ENCODE results near the gene HIPK3.

DNA sequence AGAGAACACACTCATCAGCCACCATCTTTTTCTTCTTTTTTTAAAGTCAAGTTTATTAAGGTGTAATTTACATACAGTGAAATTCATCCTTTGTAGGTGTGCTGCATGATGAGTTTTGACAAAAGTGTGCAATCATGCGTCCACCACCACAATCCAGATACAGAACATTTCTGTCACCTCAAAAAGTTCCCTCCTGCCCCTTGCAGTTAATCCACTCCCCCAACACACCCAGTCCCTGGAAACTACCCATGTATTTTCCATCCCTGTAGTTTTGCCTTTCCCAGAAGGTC lies 126.7 kb downstream of the HIPK3 start:
- TF ChIP-seq POLR2A (IDR thresholded peaks at IDR 0.05) (no peak), POLR2AphosphoS5 (IDR thresholded peaks at IDR 0.05) (no peak), EP300 (IDR thresholded peaks at IDR 0.05) (no peak)
- TF ChIP-seq, protein P1, sequence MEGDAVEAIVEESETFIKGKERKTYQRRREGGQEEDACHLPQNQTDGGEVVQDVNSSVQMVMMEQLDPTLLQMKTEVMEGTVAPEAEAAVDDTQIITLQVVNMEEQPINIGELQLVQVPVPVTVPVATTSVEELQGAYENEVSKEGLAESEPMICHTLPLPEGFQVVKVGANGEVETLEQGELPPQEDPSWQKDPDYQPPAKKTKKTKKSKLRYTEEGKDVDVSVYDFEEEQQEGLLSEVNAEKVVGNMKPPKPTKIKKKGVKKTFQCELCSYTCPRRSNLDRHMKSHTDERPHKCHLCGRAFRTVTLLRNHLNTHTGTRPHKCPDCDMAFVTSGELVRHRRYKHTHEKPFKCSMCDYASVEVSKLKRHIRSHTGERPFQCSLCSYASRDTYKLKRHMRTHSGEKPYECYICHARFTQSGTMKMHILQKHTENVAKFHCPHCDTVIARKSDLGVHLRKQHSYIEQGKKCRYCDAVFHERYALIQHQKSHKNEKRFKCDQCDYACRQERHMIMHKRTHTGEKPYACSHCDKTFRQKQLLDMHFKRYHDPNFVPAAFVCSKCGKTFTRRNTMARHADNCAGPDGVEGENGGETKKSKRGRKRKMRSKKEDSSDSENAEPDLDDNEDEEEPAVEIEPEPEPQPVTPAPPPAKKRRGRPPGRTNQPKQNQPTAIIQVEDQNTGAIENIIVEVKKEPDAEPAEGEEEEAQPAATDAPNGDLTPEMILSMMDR (IDR thresholded peaks at IDR 0.05), result no peak
